IMR-90 (cell line): ENCODE results near the gene DCUN1D1. TPM values are rescaled to one million over a fixed set of nuclear protein-coding genes. Genes with fewer than 3 reads are reported as not detected.

Experiments used
- ATAC-seq: fragments of 200-7000 bp; cut with Tn5 transposase; 2 replicates; pipeline ENCODE4 v1.9.1; 2020; ENCODE audit warnings: low read depth, mild to moderate bottlenecking, moderate library complexity
- BruUV-seq: library from RNA; stranded (reverse); fragments of 400-500 nt; replicated peaks from 2 replicates; lab custom pipeline; 2021; lab: Mats Ljungman, UMichigan
- CTCF ChIA-PET: fragments of 300-600 bp; formaldehyde crosslinking; extraction: SDS; loops from one replicate; lab custom pipeline; 2021; ENCODE audit warnings: antibody characterized with exemption; lab: Yijun Ruan, JAX
- POLR2A ChIA-PET: fragments of 300-600 bp; sonication (Branson Sonifier 250); formaldehyde crosslinking; loops from one replicate; lab custom pipeline; 2022; ENCODE audit warnings: antibody characterized with exemption; ENCODE audit not compliant: unreplicated experiment; lab: Charles Lee
- DNase-seq: peaks from one replicate; pipeline ENCODE4 v3.0.0; 2013
- H2AFZ ChIP-seq: replicated peaks from 2 replicates; pipeline ENCODE3; 2013; ENCODE audit warnings: low read length, mild to moderate bottlenecking; ENCODE audit not compliant: poor library complexity
- H2AK5ac ChIP-seq: 2 replicates; pipeline ENCODE4 v1.6.1; 2013; ENCODE audit warnings: low read depth, low read length, inconsistent platforms
- H2AK9ac ChIP-seq: replicated peaks from 2 replicates; pipeline ENCODE3; 2013; ENCODE audit warnings: mild to moderate bottlenecking, low read depth, low read length, moderate library complexity; ENCODE audit not compliant: poor library complexity
- H2BK120ac ChIP-seq: 2 replicates; pipeline ENCODE4 v1.6.1; 2013; ENCODE audit warnings: low read depth, low read length, inconsistent platforms
- H2BK15ac ChIP-seq: 3 replicates; pipeline ENCODE4 v1.6.1; 2013; ENCODE audit warnings: low read depth, low read length, inconsistent platforms
- H2BK20ac ChIP-seq: 2 replicates; pipeline ENCODE4 v1.6.1; 2013; ENCODE audit warnings: low read depth, mild to moderate bottlenecking, inconsistent platforms, low read length, moderate library complexity
- H2BK5ac ChIP-seq: 2 replicates; pipeline ENCODE4 v1.6.1; 2013; ENCODE audit warnings: mild to moderate bottlenecking, low read depth, low read length, inconsistent platforms; ENCODE audit not compliant: poor library complexity, severe bottlenecking
- H3K14ac ChIP-seq: replicated peaks from 2 replicates; pipeline ENCODE4 v1.6.1; 2013; ENCODE audit warnings: low read depth, low read length, inconsistent platforms
- H3K18ac ChIP-seq: 2 replicates; pipeline ENCODE4 v1.6.1; 2013; ENCODE audit warnings: low read depth, low read length, control low read depth
- H3K23ac ChIP-seq: 2 replicates; pipeline ENCODE4 v1.6.1; 2013; ENCODE audit warnings: low read depth, low read length, inconsistent platforms
- H3K27ac ChIP-seq: 2 replicates; pipeline ENCODE4 v1.5.1; 2013; ENCODE audit warnings: mild to moderate bottlenecking, control low read depth, low read length; ENCODE audit not compliant: insufficient read depth
- H3K27me3 ChIP-seq: 2 replicates; pipeline ENCODE4 v1.6.1; 2013; ENCODE audit warnings: low read length; ENCODE audit not compliant: control insufficient read depth, insufficient read depth
- H3K36me3 ChIP-seq: 2 replicates; pipeline ENCODE4 v1.6.1; 2013; ENCODE audit warnings: low read length, mixed read lengths; ENCODE audit not compliant: control insufficient read depth, insufficient read depth
- H3K4ac ChIP-seq: 2 replicates; pipeline ENCODE4 v1.6.1; 2013; ENCODE audit warnings: low read depth, low read length, inconsistent platforms
- H3K4me1 ChIP-seq: 2 replicates; pipeline ENCODE4 v1.6.1; 2013; ENCODE audit warnings: low read length, mixed read lengths; ENCODE audit not compliant: control insufficient read depth, insufficient read depth
- H3K4me2 ChIP-seq: 2 replicates; pipeline ENCODE4 v1.6.1; 2013; ENCODE audit warnings: low read depth, mild to moderate bottlenecking, control low read depth, low read length, moderate library complexity
- H3K4me3 ChIP-seq: 2 replicates; pipeline ENCODE4 v1.5.1; 2013; ENCODE audit warnings: low read depth, mild to moderate bottlenecking, control low read depth, low read length, moderate library complexity; ENCODE audit not compliant: insufficient read depth
- H3K56ac ChIP-seq: 2 replicates; pipeline ENCODE4 v1.6.1; 2013; ENCODE audit warnings: low read length, inconsistent platforms; ENCODE audit not compliant: insufficient read depth; ENCODE audit errors: extremely low read depth
- H3K79me1 ChIP-seq, 2 experiments: 2 replicates each; pipeline ENCODE4 v1.6.1; 2013; ENCODE audit warnings: low read length in 2 of 2, inconsistent platforms in 1 of 2, low read depth in 1 of 2
- H3K9ac ChIP-seq: 2 replicates; pipeline ENCODE4 v1.6.1; 2013; ENCODE audit warnings: low read depth, low read length, control low read depth
- H3K9me1 ChIP-seq: 2 replicates; pipeline ENCODE4 v1.6.1; 2013; ENCODE audit warnings: low read length, inconsistent platforms; ENCODE audit not compliant: insufficient read depth
- H3K9me3 ChIP-seq: 2 replicates; pipeline ENCODE4 v1.6.1; 2013; ENCODE audit warnings: low read length; ENCODE audit not compliant: control insufficient read depth, insufficient read depth
- H4K20me1 ChIP-seq: 2 replicates; pipeline ENCODE4 v1.6.1; 2013; ENCODE audit warnings: low read length, inconsistent platforms; ENCODE audit not compliant: insufficient read depth
- H4K5ac ChIP-seq: 2 replicates; pipeline ENCODE4 v1.6.1; 2013; ENCODE audit warnings: mild to moderate bottlenecking, low read depth, low read length, control low read depth
- H4K8ac ChIP-seq, 2 experiments: 2 replicates each; pipeline ENCODE4 v1.6.1; 2013; ENCODE audit warnings: low read depth in 2 of 2, low read length in 2 of 2, control low read depth in 1 of 2, inconsistent platforms in 1 of 2
- H4K91ac ChIP-seq: 2 replicates; pipeline ENCODE4 v1.6.1; 2013; ENCODE audit warnings: low read depth, low read length, inconsistent platforms; ENCODE audit not compliant: insufficient read depth
- BHLHE40 ChIP-seq: fragments of 150-350 bp; IDR thresholded peaks from 2 replicates; pipeline ENCODE4 v1.6.1; 2016; ENCODE audit warnings: mild to moderate bottlenecking, low read depth, low read length
- FOS ChIP-seq: fragments of 150-350 bp; IDR thresholded peaks from 2 replicates; pipeline ENCODE4 v1.6.1; 2016; ENCODE audit warnings: low read depth, low read length
- MAFK ChIP-seq: IDR thresholded peaks from 2 replicates; pipeline ENCODE4 v1.6.1; 2012; ENCODE audit warnings: low read depth, low read length, improper control_type of control experiment
- MAZ ChIP-seq: IDR thresholded peaks from 2 replicates; pipeline ENCODE4 v1.6.1; 2012; ENCODE audit warnings: low read depth, mild to moderate bottlenecking, low read length, improper control_type of control experiment, moderate library complexity, borderline replicate concordance
- NFE2L2 ChIP-seq: fragments of 150-350 bp; IDR thresholded peaks from 2 replicates; pipeline ENCODE4 v1.6.1; 2016; ENCODE audit warnings: low read depth, mild to moderate bottlenecking, low read length
- RCOR1 ChIP-seq: IDR thresholded peaks from 2 replicates; pipeline ENCODE4 v1.6.1; 2012; ENCODE audit warnings: mild to moderate bottlenecking, low read length, improper control_type of control experiment; ENCODE audit not compliant: insufficient replicate concordance
- RFX5 ChIP-seq: IDR thresholded peaks from 2 replicates; pipeline ENCODE4 v1.8.0; 2012; ENCODE audit warnings: low read depth, mild to moderate bottlenecking, low read length, moderate library complexity
- SMC3 ChIP-seq: fragments of 150-350 bp; IDR thresholded peaks from 2 replicates; pipeline ENCODE4 v1.6.1; 2016; ENCODE audit warnings: low read depth, mild to moderate bottlenecking, antibody characterized with exemption, low read length, moderate library complexity
- WGBS, 2 experiments: methylation state at CpG; one replicate each; pipeline versions ENCODE4 v1.1.5 to v1.1.7; 2013; ENCODE audit warnings: missing lambda C conversion rate in 2 of 2; ENCODE audit not compliant: insufficient read length in 1 of 2; ENCODE audit errors: extremely low coverage in 2 of 2; 5-methylcytosine and 5-hydroxymethylcytosine counted together
- dilution Hi-C: fragments of 300-500 bp; cut with HindIII; formaldehyde crosslinking; loops from one replicate; pipeline ENCODE4 v1.14.3; 2018; ENCODE audit warnings: low sequenced_read_pairs; ENCODE audit not compliant: unreplicated experiment
- in situ Hi-C: fragments of 300-500 bp; cut with MboI; formaldehyde crosslinking; loops from 3 replicates; pipeline ENCODE4 v1.14.3; 2019; ENCODE audit warnings: low sequenced_read_pairs, inconsistent platforms, mixed read lengths
- intact Hi-C: fragments of 100-400 bp; cut with micrococcal nuclease; formaldehyde crosslinking; loops from 2 replicates; pipeline ENCODE4 v1.10.0; 2022
- polyA plus RNA-seq, 3 experiments: library from polyadenylated mRNA; depleted of rRNA; stranded (reverse); fragments of >200 nt; gene quantifications; 2 replicates each; pipeline ENCODE4 v1.2.3, GENCODE V29; 2012; ENCODE audit warnings: low replicate concordance in 1 of 3
- total RNA-seq: library from RNA; depleted of rRNA; stranded (reverse); fragments of >200 nt; gene quantifications from 2 replicates; pipeline ENCODE4 v1.2.3, GENCODE V29; 2012
- TF ChIP-seq, protein P1 (sequence below): conservative IDR thresholded peaks from 2 replicates; pipeline ENCODE4 v1.5.1; 2012; ENCODE audit warnings: mild to moderate bottlenecking, low read depth, low read length, improper control_type of control experiment
- TF ChIP-seq, protein P2 (sequence below): fragments of 150-350 bp; IDR thresholded peaks from 2 replicates; pipeline ENCODE4 v1.6.1; 2016; ENCODE audit warnings: low read depth, mild to moderate bottlenecking, low read length, moderate library complexity, borderline replicate concordance

Gene DCUN1D1
- total and polyA plus RNA-seq, 2 of the 4 experiments (the other 2 are of a cell fraction): 12.5 to 17.7 TPM

DNA sequence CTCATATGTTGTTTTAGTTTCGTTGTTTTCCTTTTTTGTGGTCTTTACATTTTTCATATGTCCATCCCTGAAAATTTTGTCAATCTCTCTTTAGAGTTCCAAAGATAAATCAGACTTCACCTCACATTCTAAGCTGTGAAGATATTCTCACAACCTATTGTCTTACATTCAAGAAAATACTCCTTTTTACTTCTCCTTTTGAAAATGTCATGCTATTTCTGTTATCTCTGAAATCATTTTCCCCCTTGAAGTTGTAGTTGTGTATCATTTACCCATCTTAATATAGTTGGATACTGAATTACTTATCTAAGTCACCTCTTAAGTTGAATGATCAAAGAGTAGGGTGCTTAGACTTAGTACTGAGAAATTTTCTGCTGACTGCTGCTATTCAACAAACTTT, 74.3 kb downstream of the DCUN1D1 start (continued):
- TF ChIP-seq, protein P1, sequence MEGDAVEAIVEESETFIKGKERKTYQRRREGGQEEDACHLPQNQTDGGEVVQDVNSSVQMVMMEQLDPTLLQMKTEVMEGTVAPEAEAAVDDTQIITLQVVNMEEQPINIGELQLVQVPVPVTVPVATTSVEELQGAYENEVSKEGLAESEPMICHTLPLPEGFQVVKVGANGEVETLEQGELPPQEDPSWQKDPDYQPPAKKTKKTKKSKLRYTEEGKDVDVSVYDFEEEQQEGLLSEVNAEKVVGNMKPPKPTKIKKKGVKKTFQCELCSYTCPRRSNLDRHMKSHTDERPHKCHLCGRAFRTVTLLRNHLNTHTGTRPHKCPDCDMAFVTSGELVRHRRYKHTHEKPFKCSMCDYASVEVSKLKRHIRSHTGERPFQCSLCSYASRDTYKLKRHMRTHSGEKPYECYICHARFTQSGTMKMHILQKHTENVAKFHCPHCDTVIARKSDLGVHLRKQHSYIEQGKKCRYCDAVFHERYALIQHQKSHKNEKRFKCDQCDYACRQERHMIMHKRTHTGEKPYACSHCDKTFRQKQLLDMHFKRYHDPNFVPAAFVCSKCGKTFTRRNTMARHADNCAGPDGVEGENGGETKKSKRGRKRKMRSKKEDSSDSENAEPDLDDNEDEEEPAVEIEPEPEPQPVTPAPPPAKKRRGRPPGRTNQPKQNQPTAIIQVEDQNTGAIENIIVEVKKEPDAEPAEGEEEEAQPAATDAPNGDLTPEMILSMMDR: no peak
- TF ChIP-seq RFX5 (no peak), MAFK (no peak), SMC3 (no peak)

DNA sequence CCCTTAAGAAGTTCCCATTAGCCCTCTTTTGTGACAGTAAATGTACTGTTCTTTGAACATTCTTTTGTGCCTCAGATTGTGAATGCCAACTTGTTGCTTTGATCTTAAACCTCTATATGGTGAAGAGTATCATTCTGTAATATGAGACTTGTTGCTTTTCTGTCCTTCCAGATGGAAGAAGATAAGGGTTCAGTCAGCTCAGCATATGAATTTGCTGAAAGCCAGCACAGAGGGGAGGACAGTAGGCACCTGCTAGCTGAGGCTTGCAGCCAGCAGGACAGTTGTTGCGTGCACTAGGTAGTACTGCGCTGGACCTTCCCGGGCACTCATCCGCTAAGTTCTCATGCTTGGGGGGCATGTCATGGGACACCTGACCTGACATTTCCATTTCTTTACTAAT, 74.7 kb downstream of the DCUN1D1 start:
- H4K91ac ChIP-seq: no peak overlapping the region
- H3K4me1 ChIP-seq: peaks cover 4% of the 10 kb centered on the region
- no peaks in the 10 kb centered on the region for H3K79me1 ChIP-seq
- in situ Hi-C loops (loop anchor here (25.0 kb wide), 1 partner anchor 482 kb away; no protein-coding TSS in a partner anchor), intact Hi-C loops (loop anchor here (5.0 to 10.0 kb wide), 2 partner anchors 191 to 482 kb away; no protein-coding TSS in a partner anchor), dilution Hi-C loops (no loop called here)
- H3K27me3 ChIP-seq: no peaks in the 10 kb centered on the region
- H2BK120ac ChIP-seq: no peak overlapping the region
- no peak overlapping the region for H3K14ac ChIP-seq
- no peak overlapping the region for H2BK5ac ChIP-seq
- H2BK20ac ChIP-seq: no peak overlapping the region
- H3K56ac ChIP-seq: no peak overlapping the region
- H3K23ac ChIP-seq: no peak overlapping the region
- H2AFZ ChIP-seq: no peak overlapping the region
- no TSS peak for BruUV-seq
- H3K27ac ChIP-seq: no peak overlapping the region
- no peak overlapping the region for H3K4me3 ChIP-seq
- H3K4me2 ChIP-seq: no peak overlapping the region
- no peak overlapping the region for H4K5ac ChIP-seq
- CTCF ChIA-PET: no interaction called here
- H3K9me3 ChIP-seq: no peaks in the 10 kb centered on the region
- no peak overlapping the region for H3K9ac ChIP-seq
- WGBS, 2 experiments: 100% methylated on average over 3 of the region's 4 CpGs; no CpG with 5 or more reads in 1 of the 2 experiments
- no peak overlapping the region for H4K8ac ChIP-seq
- H2BK15ac ChIP-seq: no peak overlapping the region
- peaks cover 3% of the 10 kb centered on the region; the same call in 1 of the 2 replicates for H3K9me1 ChIP-seq
- H3K18ac ChIP-seq: no peak overlapping the region
- no peak for ATAC-seq
- no peak overlapping the region for H2AK5ac ChIP-seq
- DNase-seq: no peak
- no peak overlapping the region for H2AK9ac ChIP-seq
- H3K4ac ChIP-seq: no peak overlapping the region
- H4K20me1 ChIP-seq: peaks cover 4% of the 10 kb centered on the region; the same call in 1 of the 2 replicates
- H3K36me3 ChIP-seq: peaks cover 8% of the 10 kb centered on the region
- POLR2A ChIA-PET: no interaction called here
- TF ChIP-seq BHLHE40 (no peak), MAZ (no peak), RFX5 (no peak), MAFK (no peak), SMC3 (no peak), RCOR1 (no peak), FOS (no peak), NFE2L2 (no peak)
- TF ChIP-seq, protein P1: no peak
- TF ChIP-seq, protein P2, sequence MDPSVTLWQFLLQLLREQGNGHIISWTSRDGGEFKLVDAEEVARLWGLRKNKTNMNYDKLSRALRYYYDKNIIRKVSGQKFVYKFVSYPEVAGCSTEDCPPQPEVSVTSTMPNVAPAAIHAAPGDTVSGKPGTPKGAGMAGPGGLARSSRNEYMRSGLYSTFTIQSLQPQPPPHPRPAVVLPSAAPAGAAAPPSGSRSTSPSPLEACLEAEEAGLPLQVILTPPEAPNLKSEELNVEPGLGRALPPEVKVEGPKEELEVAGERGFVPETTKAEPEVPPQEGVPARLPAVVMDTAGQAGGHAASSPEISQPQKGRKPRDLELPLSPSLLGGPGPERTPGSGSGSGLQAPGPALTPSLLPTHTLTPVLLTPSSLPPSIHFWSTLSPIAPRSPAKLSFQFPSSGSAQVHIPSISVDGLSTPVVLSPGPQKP: no peak
